IMR-90 (cell line): Measurements from ENCODE around the gene TRDN.

ENCODE experiments used
- MAFK ChIP-seq: IDR thresholded peaks from 2 replicates; pipeline ENCODE4 v1.6.1; 2012; ENCODE audit warnings: low read depth, low read length, improper control_type of control experiment
- POLR2A ChIP-seq: IDR thresholded peaks from 2 replicates; pipeline ENCODE4 v1.6.1; 2012; ENCODE audit warnings: mild to moderate bottlenecking, low read depth, low read length
- RAD21 ChIP-seq: IDR thresholded peaks from 2 replicates; pipeline ENCODE4 v1.6.1; 2012; ENCODE audit warnings: low read length, improper control_type of control experiment
- TF ChIP-seq, protein P1 (sequence below): conservative IDR thresholded peaks from 2 replicates; pipeline ENCODE4 v1.5.1; 2012; ENCODE audit warnings: mild to moderate bottlenecking, low read depth, low read length, improper control_type of control experiment

- TF ChIP-seq, protein P1, sequence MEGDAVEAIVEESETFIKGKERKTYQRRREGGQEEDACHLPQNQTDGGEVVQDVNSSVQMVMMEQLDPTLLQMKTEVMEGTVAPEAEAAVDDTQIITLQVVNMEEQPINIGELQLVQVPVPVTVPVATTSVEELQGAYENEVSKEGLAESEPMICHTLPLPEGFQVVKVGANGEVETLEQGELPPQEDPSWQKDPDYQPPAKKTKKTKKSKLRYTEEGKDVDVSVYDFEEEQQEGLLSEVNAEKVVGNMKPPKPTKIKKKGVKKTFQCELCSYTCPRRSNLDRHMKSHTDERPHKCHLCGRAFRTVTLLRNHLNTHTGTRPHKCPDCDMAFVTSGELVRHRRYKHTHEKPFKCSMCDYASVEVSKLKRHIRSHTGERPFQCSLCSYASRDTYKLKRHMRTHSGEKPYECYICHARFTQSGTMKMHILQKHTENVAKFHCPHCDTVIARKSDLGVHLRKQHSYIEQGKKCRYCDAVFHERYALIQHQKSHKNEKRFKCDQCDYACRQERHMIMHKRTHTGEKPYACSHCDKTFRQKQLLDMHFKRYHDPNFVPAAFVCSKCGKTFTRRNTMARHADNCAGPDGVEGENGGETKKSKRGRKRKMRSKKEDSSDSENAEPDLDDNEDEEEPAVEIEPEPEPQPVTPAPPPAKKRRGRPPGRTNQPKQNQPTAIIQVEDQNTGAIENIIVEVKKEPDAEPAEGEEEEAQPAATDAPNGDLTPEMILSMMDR = no peak
- TF ChIP-seq MAFK (no peak), POLR2A (no peak), RAD21 (no peak)
These were observed 19.0 kb upstream of the TRDN start for GRCh38 chr6:123655521-123656306.
